Activated naive CD4-positive, alpha-beta T cell treated with anti-CD3 and anti-CD28 coated beads, Interleukin-2, amount 50 U/mL, for 24 hours (primary cell): ENCODE measurements around the gene PHACTR1.

ENCODE experiments used
- H3K27ac Mint-ChIP-seq: one replicate; pipeline ENCODE4 v1.8.0; 2021; ENCODE audit warnings: mild to moderate bottlenecking, mixed read lengths
- H3K27me3 Mint-ChIP-seq: one replicate; pipeline ENCODE4 v1.8.0; 2021; ENCODE audit warnings: mixed read lengths
- H3K36me3 Mint-ChIP-seq: one replicate; pipeline ENCODE4 v1.8.0; 2021; ENCODE audit warnings: mixed read lengths
- H3K4me1 Mint-ChIP-seq: one replicate; pipeline ENCODE4 v1.8.0; 2021; ENCODE audit warnings: mixed read lengths
- H3K4me3 Mint-ChIP-seq: one replicate; pipeline ENCODE4 v1.8.0; 2021; ENCODE audit warnings: mild to moderate bottlenecking, mixed read lengths
- H3K9me3 Mint-ChIP-seq: one replicate; pipeline ENCODE4 v1.8.0; 2021; ENCODE audit warnings: mixed read lengths

PHACTR1 gene

DNA sequence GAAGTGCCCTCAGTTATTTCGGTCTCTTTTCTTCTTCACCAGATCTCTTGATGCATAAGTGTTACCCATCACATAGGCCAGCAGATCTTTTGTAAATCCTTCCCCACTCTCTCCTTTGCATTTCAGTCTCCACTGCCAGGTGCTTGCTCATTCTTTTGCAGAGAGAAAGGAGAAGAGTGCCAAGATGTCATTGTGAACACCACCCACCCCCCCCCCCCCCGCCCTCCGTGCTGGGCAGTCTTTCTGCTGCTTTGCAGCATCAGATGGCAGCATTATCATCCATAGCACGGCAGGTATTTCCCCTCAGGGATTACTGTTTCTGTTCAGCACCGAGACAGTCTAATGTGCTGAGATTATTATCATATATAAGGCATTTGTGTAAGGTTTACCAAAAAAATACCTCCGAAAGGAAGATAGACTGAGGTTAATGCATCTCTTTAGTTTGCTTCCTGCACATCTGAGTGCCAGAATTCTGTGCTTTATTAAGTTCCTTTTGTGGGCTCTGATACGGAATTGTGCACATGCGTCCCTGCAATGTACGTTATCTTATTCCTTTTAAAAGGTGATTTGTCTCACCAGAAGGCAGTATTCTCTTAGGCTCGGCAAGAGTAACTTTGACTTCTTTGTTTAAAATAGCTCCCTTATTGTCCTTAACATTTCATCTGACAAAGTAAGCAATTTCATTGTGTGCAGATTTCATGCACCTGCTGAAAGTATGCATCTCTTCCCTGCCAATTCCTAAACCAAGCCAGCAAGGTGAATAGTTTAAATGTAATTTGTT lies 128.8 kb downstream of the PHACTR1 start:
- Mint-ChIP-seq H3K9me3 (no peaks in the 10 kb centered on the region), H3K36me3 (no peaks in the 10 kb centered on the region), H3K27ac (no peak overlapping the region), H3K4me1 (no peaks in the 10 kb centered on the region), H3K4me3 (no peak overlapping the region), H3K27me3 (no peaks in the 10 kb centered on the region)

DNA sequence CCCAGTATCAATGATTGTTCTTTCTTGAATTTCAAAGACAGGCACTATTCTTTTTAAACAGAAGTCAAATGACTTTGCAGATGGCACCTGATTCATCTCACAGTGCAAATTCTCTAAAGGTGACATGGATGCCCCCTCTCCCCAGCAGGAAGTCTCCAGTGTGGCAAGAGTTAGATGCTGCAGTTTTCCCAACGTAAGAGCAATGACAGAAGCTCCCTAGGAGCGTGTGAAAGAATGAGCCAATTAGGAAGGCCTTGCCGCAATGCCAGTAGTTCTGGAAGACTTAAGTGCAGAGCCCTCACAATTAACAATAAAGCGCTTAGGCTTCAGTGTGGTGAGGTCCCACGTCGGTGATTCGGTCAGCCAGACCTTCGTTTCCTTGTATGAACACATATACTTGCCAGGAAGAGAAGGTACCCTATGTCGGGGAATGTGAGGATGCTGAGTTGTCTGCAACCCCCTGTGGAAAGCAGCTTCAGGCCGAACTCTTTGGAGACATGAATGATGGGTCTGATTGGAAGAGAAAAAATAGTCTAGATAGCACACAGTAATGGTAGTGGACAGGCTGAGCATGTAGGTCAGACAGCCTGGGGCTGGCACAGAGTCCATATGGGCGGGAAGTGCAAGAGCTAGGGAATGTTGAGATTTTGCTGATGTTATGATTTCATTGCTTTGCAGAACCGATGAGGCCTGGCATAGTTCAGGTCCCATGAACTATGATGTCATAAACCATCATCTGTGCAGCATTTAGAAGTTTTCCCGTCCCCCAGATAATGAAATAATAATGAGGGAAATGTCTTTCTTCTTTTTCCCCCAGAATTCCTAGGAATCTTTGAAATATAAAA lies 132.6 kb downstream of the PHACTR1 start:
- no peak overlapping the region for H3K4me3 Mint-ChIP-seq
- H3K36me3 Mint-ChIP-seq, result no peaks in the 10 kb centered on the region
- no peaks in the 10 kb centered on the region for H3K4me1 Mint-ChIP-seq
- peaks cover 5% of the 10 kb centered on the region for H3K27me3 Mint-ChIP-seq
- no peaks in the 10 kb centered on the region for H3K9me3 Mint-ChIP-seq
- no peak overlapping the region for H3K27ac Mint-ChIP-seq

DNA sequence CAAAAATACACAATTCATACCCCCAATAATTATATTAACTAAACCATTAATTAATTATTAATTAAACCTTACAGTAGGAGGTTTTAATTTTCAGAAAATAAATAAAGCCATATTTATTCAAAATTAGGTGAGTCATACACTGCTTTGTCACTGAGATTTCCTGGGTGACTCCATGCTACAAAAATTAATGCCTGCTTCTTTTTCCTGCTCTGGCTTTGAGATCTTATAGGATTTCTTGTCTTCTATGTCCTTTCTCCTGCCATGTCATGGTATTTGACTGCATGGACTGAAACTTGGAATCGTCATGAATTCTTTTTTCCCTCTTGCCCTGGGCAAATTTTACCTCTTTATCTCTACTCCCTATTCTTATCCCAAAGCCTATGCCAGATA lies 133.2 kb downstream of the PHACTR1 start:
- no peak overlapping the region for H3K27ac Mint-ChIP-seq
- H3K9me3 Mint-ChIP-seq, result no peaks in the 10 kb centered on the region
- H3K36me3 Mint-ChIP-seq, result no peaks in the 10 kb centered on the region
- no peaks in the 10 kb centered on the region for H3K4me1 Mint-ChIP-seq
- H3K27me3 Mint-ChIP-seq, result peaks cover 5% of the 10 kb centered on the region
- no peak overlapping the region for H3K4me3 Mint-ChIP-seq

DNA sequence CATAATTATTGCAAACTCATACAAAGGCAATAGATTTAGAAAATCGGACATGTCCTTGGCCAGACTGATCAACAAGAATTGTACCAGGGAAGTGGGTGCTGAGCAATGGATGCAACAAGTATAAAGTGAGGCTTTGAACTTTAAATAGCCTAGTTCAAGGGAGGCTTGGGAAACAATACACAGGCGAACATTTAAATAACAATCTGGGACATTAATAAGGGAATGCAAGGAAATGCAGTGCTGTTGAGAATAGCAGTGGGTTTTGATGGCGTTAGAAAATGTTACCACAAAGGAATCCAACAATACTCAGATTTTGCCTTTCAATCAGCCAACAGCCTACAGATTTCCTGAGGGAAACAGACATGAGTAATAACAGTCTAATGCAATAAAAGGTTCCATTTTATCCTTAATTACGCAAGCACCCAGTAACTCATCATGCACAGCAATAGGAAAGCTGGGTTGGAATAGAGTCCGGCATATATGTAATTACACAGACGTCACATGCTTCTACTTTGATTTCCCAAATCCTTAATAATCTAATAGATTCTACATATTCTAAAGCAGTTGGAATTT lies 134.6 kb downstream of the PHACTR1 start:
- Mint-ChIP-seq H3K27me3 (peaks cover 5% of the 10 kb centered on the region), H3K36me3 (no peaks in the 10 kb centered on the region), H3K4me1 (no peaks in the 10 kb centered on the region), H3K4me3 (no peak overlapping the region), H3K9me3 (no peaks in the 10 kb centered on the region), H3K27ac (no peak overlapping the region)

- Mint-ChIP-seq H3K4me1 (no peaks in the 10 kb centered on the region), H3K36me3 (no peaks in the 10 kb centered on the region)
These were observed 145.0 kb downstream of the PHACTR1 start for GRCh38 chr6:12861603-12862002.

DNA sequence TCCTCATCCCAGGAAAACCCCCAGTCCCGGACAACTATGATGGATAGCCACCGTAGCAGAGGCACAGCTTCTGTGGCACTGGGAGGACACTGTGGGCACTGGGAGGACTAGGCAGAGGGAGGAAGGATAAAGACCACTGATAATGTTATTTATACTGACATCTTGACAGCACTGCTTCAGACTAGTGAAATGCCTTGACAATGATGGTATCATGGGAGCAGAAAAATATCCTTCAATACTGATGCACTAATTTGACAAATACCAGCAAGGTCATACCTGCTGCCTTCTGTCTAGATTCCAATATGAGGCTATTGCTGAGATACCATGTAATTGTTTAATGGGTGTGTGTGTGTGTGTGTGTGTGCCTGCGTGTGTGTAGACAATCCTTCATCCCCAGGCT lies 148.6 kb downstream of the PHACTR1 start:
- H3K4me3 Mint-ChIP-seq, result no peak overlapping the region
- no peaks in the 10 kb centered on the region for H3K36me3 Mint-ChIP-seq

More at GRCh38 chr6:12861603-12862002, 145.0 kb downstream of the PHACTR1 start:
- Mint-ChIP-seq H3K4me3 (no peak overlapping the region), H3K27me3 (peaks cover 4% of the 10 kb centered on the region), H3K27ac (no peak overlapping the region), H3K9me3 (no peaks in the 10 kb centered on the region)

GRCh38 chr6:12865671-12866181 lies 149.2 kb downstream of the PHACTR1 start:
- H3K4me3 Mint-ChIP-seq, result no peak overlapping the region
- no peaks in the 10 kb centered on the region for H3K36me3 Mint-ChIP-seq
- no peaks in the 10 kb centered on the region for H3K4me1 Mint-ChIP-seq
- H3K27ac Mint-ChIP-seq, result no peak overlapping the region
- no peaks in the 10 kb centered on the region for H3K9me3 Mint-ChIP-seq
- peaks cover 4% of the 10 kb centered on the region for H3K27me3 Mint-ChIP-seq

More for the DNA sequence above, 148.6 kb downstream of the PHACTR1 start:
- Mint-ChIP-seq H3K4me1 (no peaks in the 10 kb centered on the region), H3K9me3 (no peaks in the 10 kb centered on the region), H3K27me3 (peaks cover 4% of the 10 kb centered on the region), H3K27ac (no peak overlapping the region)

DNA sequence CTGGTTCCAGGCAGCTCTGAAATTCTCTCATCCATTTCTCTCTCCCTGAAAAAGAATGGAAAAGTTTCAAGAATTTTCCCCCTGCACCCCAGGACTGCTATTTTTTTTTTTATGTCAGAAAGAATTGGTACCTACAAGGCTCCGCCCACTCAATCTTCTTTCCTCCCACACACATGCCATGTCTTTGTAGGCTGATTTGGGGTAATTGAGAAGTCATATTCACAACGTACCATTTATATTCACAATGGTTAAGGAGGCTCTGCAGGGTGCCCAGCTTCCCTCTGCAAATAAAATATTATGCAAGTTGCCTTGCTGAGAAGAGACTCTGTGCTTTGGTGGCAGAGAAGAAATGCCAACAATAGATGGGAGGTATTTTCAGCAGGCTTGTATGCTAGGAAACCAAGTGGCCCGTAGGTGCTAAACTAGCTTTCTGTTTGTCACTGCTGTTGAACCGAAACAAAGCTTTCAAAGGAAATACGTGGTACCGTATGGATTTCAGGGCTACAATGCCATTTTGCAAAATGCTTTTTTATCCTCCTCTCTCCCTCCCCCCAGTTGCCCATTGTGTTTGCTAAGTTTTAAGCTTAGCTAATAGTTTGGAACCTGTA lies 150.0 kb downstream of the PHACTR1 start:
- peaks cover 4% of the 10 kb centered on the region for H3K27me3 Mint-ChIP-seq
- no peak overlapping the region for H3K4me3 Mint-ChIP-seq
- no peaks in the 10 kb centered on the region for H3K4me1 Mint-ChIP-seq
- no peaks in the 10 kb centered on the region for H3K9me3 Mint-ChIP-seq
- no peak overlapping the region for H3K27ac Mint-ChIP-seq
- no peaks in the 10 kb centered on the region for H3K36me3 Mint-ChIP-seq

DNA sequence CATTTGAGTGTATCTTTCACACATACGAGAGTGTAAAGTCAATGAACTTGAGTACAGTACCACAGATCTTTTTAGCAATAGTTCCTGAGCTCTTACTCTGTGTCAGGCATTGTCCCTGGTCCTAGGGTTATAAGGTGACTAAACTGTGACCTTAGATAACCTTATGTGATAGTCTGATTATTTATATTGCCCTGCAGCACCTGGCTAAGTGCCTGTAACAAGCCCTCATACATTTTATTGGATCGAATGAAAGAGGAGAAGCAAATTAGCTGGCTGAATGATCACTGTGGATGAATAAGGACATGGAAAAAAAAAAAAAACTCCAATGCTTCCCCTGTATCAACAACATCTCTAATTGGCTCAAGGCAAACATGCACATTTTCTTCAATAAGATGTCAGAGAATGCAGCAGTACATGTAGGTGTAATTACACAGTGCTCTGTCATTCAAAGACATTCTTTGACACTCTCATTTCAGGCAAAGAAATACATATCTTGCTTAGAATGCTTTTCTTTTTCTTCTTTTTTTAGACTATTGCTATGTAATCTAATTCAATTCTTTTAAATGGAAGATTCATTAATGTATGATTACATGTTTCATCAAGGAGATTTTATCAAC lies 153.4 kb downstream of the PHACTR1 start:
- Mint-ChIP-seq H3K4me1 (no peaks in the 10 kb centered on the region), H3K27me3 (peaks cover 6% of the 10 kb centered on the region), H3K9me3 (no peaks in the 10 kb centered on the region), H3K27ac (no peak overlapping the region), H3K36me3 (no peaks in the 10 kb centered on the region), H3K4me3 (no peak overlapping the region)

- Mint-ChIP-seq H3K4me3 (no peak overlapping the region), H3K9me3 (no peaks in the 10 kb centered on the region), H3K36me3 (no peaks in the 10 kb centered on the region), H3K27me3 (peaks cover 10% of the 10 kb centered on the region), H3K4me1 (no peaks in the 10 kb centered on the region), H3K27ac (no peak overlapping the region)
These were observed 157.1 kb downstream of the PHACTR1 start for GRCh38 chr6:12873691-12874090.

GRCh38 chr6:12875051-12875450 lies 158.5 kb downstream of the PHACTR1 start:
- H3K4me3 Mint-ChIP-seq, result no peak overlapping the region
- H3K27me3 Mint-ChIP-seq, result peaks cover 12% of the 10 kb centered on the region
- H3K4me1 Mint-ChIP-seq, result no peaks in the 10 kb centered on the region
- no peaks in the 10 kb centered on the region for H3K36me3 Mint-ChIP-seq
- H3K27ac Mint-ChIP-seq, result no peak overlapping the region
- no peaks in the 10 kb centered on the region for H3K9me3 Mint-ChIP-seq

DNA sequence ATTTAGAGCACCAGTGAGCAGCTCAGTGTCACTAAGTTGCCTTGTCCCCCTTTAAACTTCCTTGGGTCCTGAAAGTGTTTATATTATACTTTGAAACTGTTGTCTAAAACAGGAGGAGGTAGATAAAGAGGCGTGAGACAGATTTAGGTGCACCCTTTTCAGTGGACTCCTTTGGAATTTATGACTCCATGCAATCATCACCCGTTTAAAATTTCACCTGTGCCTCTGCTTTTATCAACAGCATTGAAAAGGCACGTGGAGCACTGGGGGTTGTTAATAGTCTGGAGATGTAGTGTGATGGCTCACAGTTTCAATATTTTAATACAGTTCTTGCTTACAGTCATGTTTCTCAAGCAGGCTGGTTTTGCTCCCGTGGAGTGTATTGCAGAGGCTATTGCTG lies 162.2 kb downstream of the PHACTR1 start:
- no peaks in the 10 kb centered on the region for H3K36me3 Mint-ChIP-seq
- H3K9me3 Mint-ChIP-seq, result no peaks in the 10 kb centered on the region
- H3K4me3 Mint-ChIP-seq, result no peak overlapping the region
- H3K27ac Mint-ChIP-seq, result no peak overlapping the region
- peaks cover 7% of the 10 kb centered on the region for H3K27me3 Mint-ChIP-seq
- H3K4me1 Mint-ChIP-seq, result no peaks in the 10 kb centered on the region

GRCh38 chr6:12882761-12883290 lies 166.3 kb downstream of the PHACTR1 start:
- Mint-ChIP-seq H3K36me3 (no peaks in the 10 kb centered on the region), H3K4me1 (no peaks in the 10 kb centered on the region), H3K27ac (no peak overlapping the region), H3K9me3 (no peaks in the 10 kb centered on the region), H3K4me3 (no peak overlapping the region), H3K27me3 (peaks cover 2% of the 10 kb centered on the region)

GRCh38 chr6:12884983-12885382 lies 168.4 kb downstream of the PHACTR1 start:
- Mint-ChIP-seq H3K9me3 (no peaks in the 10 kb centered on the region), H3K4me3 (no peak overlapping the region), H3K27me3 (no peaks in the 10 kb centered on the region), H3K27ac (no peak overlapping the region), H3K4me1 (no peaks in the 10 kb centered on the region), H3K36me3 (no peaks in the 10 kb centered on the region)
